ENCODE results near the gene BCL7A. TPM values are rescaled to one million over a fixed set of nuclear protein-coding genes. Genes with fewer than 3 reads are reported as not detected.

BCL7A gene
- total RNA-seq, 1 donor from 2014 or later = 11.2 TPM

GRCh38 chr12:122057007-122057735 lies 35.5 kb downstream of the BCL7A start:
- H3K4me1 ChIP-seq = peaks cover 24% of the 10 kb centered on the region
- H3K9me3 ChIP-seq (replicated peaks) = no peaks in the 10 kb centered on the region
- peaks cover 47% of the 10 kb centered on the region for H3K36me3 ChIP-seq
- no peak overlapping the region for H3K4me3 ChIP-seq
- no peak overlapping the region for H3K27ac ChIP-seq (replicated peaks)
- TF ChIP-seq CTCF (IDR thresholded peaks at IDR 0.05; ENCODE audit: borderline replicate concordance) = no peak
- no peak for DNase-seq
- H3K27me3 ChIP-seq (ENCODE audit: low read depth) = no peaks in the 10 kb centered on the region
- intact Hi-C loops (cut with micrococcal nuclease) = no loop called here

- H3K4me1 ChIP-seq = peaks cover 26% of the 10 kb centered on the region
- no peak for DNase-seq
- H3K36me3 ChIP-seq = peaks cover 47% of the 10 kb centered on the region
- intact Hi-C loops (cut with micrococcal nuclease) = no loop called here
- no peaks in the 10 kb centered on the region for H3K9me3 ChIP-seq (replicated peaks)
- no peak overlapping the region for H3K4me3 ChIP-seq
- H3K27ac ChIP-seq (replicated peaks) = no peak overlapping the region
- no peaks in the 10 kb centered on the region for H3K27me3 ChIP-seq (ENCODE audit: low read depth)
- TF ChIP-seq CTCF (IDR thresholded peaks at IDR 0.05; ENCODE audit: borderline replicate concordance) = no peak
These were observed 36.1 kb downstream of the BCL7A start for GRCh38 chr12:122057769-122058168.

- Histone ChIP-seq H3K27ac (replicated peaks) (no peak overlapping the region), H3K27me3 (ENCODE audit: low read depth) (no peaks in the 10 kb centered on the region), H3K9me3 (replicated peaks) (no peaks in the 10 kb centered on the region), H3K36me3 (peaks cover 47% of the 10 kb centered on the region), H3K4me1 (peaks cover 35% of the 10 kb centered on the region), H3K4me3 (no peak overlapping the region)
- no peak for DNase-seq
- TF ChIP-seq CTCF (IDR thresholded peaks at IDR 0.05; ENCODE audit: borderline replicate concordance) = no peak
- intact Hi-C loops (cut with micrococcal nuclease) = no loop called here
These were observed 37.0 kb downstream of the BCL7A start for GRCh38 chr12:122058549-122059149.

GRCh38 chr12:122059203-122059960 lies 37.7 kb downstream of the BCL7A start:
- intact Hi-C loops (cut with micrococcal nuclease) = no loop called here
- H3K27ac ChIP-seq (replicated peaks) = peak overlapping the region; percentile 31

More at GRCh38 chr12:122059203-122059960, 37.7 kb downstream of the BCL7A start:
- TF ChIP-seq CTCF (IDR thresholded peaks at IDR 0.05; ENCODE audit: borderline replicate concordance) = no peak
- DNase-seq = no peak
- Histone ChIP-seq H3K36me3 (peaks cover 47% of the 10 kb centered on the region), H3K27me3 (ENCODE audit: low read depth) (no peaks in the 10 kb centered on the region), H3K4me1 (peaks cover 37% of the 10 kb centered on the region), H3K9me3 (replicated peaks) (no peaks in the 10 kb centered on the region), H3K4me3 (no peak overlapping the region)

All from left ventricle myocardium inferior (tissue), 1 donor.